GM18520 (cell line): ENCODE data around the gene EBF3.

Source experiments
- ATAC-seq: cut with Tn5 transposase; IDR thresholded peaks from one replicate; pipeline ENCODE4 v1.9.1; 2021; ENCODE audit not compliant: unreplicated experiment

EBF3 gene, protein sequence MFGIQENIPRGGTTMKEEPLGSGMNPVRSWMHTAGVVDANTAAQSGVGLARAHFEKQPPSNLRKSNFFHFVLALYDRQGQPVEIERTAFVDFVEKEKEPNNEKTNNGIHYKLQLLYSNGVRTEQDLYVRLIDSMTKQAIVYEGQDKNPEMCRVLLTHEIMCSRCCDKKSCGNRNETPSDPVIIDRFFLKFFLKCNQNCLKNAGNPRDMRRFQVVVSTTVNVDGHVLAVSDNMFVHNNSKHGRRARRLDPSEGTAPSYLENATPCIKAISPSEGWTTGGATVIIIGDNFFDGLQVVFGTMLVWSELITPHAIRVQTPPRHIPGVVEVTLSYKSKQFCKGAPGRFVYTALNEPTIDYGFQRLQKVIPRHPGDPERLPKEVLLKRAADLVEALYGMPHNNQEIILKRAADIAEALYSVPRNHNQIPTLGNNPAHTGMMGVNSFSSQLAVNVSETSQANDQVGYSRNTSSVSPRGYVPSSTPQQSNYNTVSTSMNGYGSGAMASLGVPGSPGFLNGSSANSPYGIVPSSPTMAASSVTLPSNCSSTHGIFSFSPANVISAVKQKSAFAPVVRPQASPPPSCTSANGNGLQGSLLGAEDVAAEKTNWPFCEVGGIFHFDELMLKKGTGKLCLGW

DNA sequence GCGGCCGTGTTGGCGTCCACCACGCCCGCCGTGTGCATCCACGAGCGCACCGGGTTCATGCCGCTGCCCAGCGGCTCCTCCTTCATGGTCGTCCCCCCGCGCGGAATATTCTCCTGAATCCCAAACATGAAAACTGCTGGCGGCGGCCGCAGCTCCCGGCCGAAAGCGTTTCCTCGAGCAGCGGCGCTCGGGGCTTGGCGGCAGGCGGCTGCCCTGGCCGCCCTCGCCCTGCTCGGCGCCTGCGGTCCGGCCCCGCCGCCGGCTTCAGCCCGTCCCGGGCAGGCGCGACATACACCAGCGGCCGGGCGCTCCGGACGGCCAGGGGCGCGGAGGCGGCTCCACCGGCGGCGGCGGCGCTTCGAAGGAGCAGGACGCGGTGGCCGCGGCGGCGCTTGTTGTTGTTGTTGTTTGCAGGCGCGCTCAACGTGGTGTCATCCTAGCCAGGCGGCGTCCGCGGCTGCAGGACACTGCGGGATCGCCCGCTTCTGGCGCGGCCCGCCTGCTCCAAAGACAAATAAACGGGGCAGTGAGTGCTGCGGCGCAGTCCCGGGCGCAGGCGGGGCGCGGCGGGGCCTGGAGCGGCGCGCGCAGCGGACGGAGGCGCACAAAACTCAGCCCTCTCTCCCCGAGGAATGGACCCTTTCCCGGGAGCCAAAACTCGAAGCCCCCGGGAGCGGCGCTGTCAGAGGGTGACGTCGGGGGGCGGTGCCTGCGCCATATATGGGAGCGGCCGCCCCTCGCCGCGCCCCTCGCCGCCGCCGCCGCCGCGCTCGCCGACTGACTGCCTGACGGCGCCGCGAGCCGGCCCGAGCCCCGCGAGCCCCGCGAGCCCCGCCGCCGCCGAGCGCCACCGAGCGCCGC, at the start of gene EBF3:
EBF3 (minus strand) TSS at position 634 of the 861 bp plus-strand sequence; CDS start at position 128, 506 bp downstream.
- ATAC-seq, result no peak

DNA sequence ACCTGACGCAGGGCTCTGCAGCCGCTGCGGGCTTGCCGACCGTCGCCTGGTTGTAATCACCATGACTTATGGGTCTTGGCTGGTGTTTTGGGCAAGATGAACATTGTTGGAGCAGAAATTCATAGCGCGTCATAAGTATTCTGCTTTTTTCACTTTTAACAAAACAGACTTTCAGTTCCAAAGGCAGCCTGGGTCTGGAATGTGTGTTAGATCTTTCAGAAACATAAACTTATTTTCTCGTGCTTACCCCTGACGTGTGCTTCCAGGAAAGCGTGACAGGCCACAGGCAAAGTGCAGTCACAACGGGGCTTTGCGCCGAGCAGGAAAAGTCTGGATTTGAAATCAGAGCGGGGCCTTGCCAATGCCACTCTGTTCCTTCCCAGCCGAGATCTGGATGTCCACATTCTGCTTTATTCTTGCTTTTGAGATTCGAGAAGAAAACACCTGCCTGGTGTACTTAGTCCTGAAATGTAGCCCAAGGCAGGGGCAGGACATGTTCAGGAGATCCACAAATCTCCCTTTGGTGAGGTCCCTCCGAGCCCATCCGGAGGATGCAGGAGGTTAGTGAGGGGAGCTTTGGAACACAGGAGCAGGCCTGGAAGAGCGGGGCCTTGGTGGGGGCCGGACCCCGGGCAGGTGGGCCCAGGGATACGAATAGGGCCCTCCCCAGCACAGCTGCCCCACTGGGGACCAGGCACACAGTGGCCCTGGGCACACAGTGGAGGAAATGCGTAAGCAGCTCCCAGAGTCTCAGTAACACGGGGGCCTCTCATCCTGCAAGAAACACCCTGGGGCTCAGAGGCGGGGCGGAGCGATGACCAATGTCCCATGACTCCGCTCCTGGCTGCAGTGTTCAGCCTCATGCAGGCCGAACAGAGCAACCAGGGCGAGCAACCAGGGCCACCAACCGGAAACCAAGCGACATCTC, 49.5 kb upstream of the EBF3 start:
- ATAC-seq, result no peak

GRCh38 chr10:130012129-130012528, 48.1 kb upstream of the EBF3 start:
- no peak for ATAC-seq

DNA sequence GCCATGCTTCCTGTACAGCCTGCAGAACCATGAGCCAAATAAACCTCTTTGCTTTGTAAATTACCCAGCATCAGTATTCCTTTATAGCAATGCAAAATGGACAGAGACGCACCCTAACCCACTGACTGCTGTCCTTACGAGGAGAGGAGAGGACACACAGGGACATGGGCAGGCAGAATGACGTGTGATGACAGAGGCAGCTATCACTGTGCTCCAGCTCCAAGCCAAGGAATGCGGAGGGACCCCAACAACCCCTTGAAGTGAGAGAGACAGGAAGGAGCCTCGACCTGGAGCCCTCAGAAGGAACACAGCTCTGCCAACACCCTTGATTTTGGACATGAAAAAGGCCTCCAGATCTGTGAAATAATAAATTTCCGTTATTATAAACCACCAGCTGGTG, 46.6 kb upstream of the EBF3 start:
- no peak for ATAC-seq

DNA sequence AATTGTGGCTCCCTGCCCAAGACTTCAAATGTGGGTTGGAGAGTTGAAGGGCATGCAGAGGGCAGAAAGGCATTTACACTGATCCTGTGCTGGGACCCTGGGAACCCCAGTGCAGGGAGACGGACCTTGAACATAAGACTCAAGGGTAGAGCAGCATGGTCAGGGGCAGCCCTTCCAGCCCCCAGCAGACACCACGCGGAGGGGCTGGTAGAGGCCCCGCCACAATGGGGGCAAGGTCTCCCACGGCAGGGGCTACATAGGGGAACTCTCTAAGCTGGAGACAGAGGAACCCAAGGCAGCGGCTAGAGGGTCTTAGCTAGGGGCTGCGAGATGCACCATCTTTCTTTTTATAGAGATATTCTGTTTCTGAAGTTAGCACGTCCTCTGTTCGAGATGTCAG, 45.2 kb upstream of the EBF3 start:
- no peak for ATAC-seq

GRCh38 chr10:130003787-130004613, 39.9 kb upstream of the EBF3 start:
- ATAC-seq, result no peak

DNA sequence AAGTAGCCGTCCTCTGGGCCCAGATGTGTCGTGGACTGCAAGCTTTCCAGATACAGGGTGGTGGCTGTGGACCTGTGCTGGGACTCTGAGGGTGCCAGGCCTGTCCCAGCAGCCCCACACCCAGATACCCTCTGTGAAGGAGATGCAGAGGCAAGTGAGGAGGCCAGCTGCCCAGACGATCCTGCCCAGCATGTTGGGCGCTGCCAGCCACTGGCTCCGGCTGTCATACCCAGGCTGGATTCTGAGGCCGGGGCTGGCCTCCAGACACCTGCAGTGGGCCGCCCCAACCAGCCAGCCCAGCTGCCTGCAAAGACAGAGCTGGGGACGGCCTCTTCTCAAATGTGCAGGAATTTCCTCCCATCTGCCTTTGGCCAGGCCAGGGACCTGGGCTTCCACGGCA, 39.1 kb upstream of the EBF3 start:
- ATAC-seq, result no peak

GRCh38 chr10:130002606-130003005, 38.5 kb upstream of the EBF3 start:
- no peak for ATAC-seq

GRCh38 chr10:130000918-130001317, 36.8 kb upstream of the EBF3 start:
- no peak for ATAC-seq

- no peak for ATAC-seq
Measured at GRCh38 chr10:129999140-129999539, 35.1 kb upstream of the EBF3 start.

DNA sequence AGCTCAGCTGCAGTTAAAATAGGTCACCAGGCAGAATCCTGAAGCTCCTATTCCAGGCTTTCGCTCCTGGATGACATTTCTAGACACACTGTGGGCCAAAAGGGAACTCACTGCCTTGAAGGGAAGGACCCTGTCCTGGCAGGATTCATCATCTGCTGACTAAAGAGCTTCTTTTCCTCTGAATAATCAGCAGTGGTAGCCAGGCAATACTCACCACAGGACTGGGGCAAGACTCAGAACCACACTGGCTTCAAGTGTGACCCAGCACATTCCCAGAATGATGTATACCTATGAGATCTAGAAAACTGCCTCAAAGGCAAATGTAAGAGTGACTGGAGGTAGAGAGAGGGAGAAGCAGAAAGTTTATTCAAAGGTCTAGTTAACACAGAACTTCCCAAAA, 29.5 kb upstream of the EBF3 start:
- no peak for ATAC-seq

DNA sequence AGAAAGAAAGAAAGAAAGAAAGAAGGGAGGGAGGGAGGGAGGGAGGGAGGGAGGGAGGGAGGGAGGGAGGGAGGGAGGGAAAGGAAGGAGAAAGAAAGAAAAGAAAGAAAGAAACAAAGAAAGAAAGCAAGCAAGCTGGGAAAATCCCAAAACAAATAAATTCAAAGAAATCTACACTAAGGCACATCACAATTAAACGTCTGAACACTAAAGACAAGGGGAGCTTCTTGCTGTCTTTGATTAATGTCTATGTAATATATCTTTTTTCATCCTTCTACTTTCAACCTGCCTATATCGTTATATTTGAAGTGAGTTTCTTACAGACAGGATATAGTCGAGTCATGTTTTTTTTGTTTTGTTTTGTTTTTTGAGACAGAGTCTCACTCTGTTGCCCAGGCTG, 28.3 kb upstream of the EBF3 start:
- no peak for ATAC-seq

- ATAC-seq, result no peak
Measured at GRCh38 chr10:129982825-129983224, 18.8 kb upstream of the EBF3 start.

DNA sequence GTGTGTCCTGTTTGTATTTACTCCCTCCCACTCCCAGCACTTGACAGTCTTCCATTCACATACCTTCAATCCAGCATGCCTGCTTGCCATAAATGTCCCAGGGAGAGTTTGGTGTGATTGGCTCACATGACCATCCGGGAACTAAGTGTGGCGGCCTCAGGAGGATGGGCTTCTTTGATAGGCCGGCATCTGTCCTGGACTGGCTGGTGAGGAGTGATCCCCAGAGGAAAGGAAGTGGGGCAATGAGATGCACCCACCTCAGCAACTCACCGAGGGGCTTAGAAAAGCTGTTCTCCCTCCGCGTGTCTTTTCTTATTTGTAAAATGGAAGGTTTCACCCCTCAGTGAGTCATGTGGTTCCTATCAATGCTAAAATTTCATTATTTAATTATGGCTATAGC, 14.9 kb upstream of the EBF3 start:
- ATAC-seq, result no peak

GRCh38 chr10:129978322-129978721, 14.2 kb upstream of the EBF3 start:
- no peak for ATAC-seq

- ATAC-seq, result no peak
Measured at GRCh38 chr10:129977794-129978193, 13.7 kb upstream of the EBF3 start.

- no peak for ATAC-seq
Measured at GRCh38 chr10:129973674-129974059, 9.6 kb upstream of the EBF3 start.

GRCh38 chr10:129972966-129973673, 9.0 kb upstream of the EBF3 start:
- no peak for ATAC-seq
